ENCODE measurements around the gene SPCS2. TPM values are rescaled to one million over a fixed set of nuclear protein-coding genes. Genes with fewer than 3 reads are reported as not detected.

Gene SPCS2
- polyA plus RNA-seq, 1 of the 3 experiments (the other 2 are of a cell fraction), result 49.1 TPM

- Histone ChIP-seq H3K9ac (no peak overlapping the region), H3F3A (replicated peaks; ENCODE audit: insufficient read depth) (peaks cover 3% of the 10 kb centered on the region), H2AFZ (ENCODE audit: low read depth) (no peak overlapping the region), H3K4me2 (no peak overlapping the region), H4K20me1 (ENCODE audit: insufficient read depth) (peaks cover 44% of the 10 kb centered on the region), H3K79me2 (ENCODE audit: insufficient read depth) (peaks cover 97% of the 10 kb centered on the region), H3K27ac (ENCODE audit: low read depth in 2 of 2, low read length in 1 of 2) (no peak overlapping the region), H3K27me3 (ENCODE audit: insufficient read depth) (no peaks in the 10 kb centered on the region), H3K4me3 (ENCODE audit: low read depth in 2 of 2, low read length in 1 of 2) (no peak overlapping the region), H3K4me1 (ENCODE audit: control insufficient read depth in 1 of 2, insufficient read depth in 2 of 2, low read depth in 1 of 2, low read length in 1 of 2) (peaks cover 0 to 6% of the 10 kb centered on the region in 2 experiments; a peak in 2 of 4 replicates), H3K9me3 (no peaks in the 10 kb centered on the region), H3K36me3 (replicated peaks in 1 of 2; ENCODE audit: control insufficient read depth in 1 of 2, insufficient read depth in 2 of 2, low read length in 1 of 2) (peaks cover 18 to 38% of the 10 kb centered on the region in 2 experiments), H3K9me2 (no peaks in the 10 kb centered on the region)
- DNase-seq, result no peak
- ChIA-PET POLR2A (no interaction called here), CTCF (interaction anchor here (1.0 to 2.1 kb wide), 5 partner anchors 12 to 292 kb away, joined by 3 to 6 read pairs (median 4); no protein-coding TSS in a partner anchor)
- WGBS (ENCODE audit: low lambda C conversion rate), result 96% methylated on average over 4 of the region's 4 CpGs
- TF ChIP-seq CHD2 (IDR thresholded peaks at IDR 0.05; ENCODE audit: low read length, partially characterized antibody) (no peak), GATA2 (CRISPR knock-in tag; IDR thresholded peaks at IDR 0.05) (no peak), MEF2A (IDR thresholded peaks at IDR 0.05; ENCODE audit: borderline replicate concordance, low read depth) (no peak), SMC3 (IDR thresholded peaks at IDR 0.05; ENCODE audit: low read depth, low read length) (no peak), ZBTB33 (IDR thresholded peaks at IDR 0.05; ENCODE audit: borderline replicate concordance, low read depth) (no peak), TAF1 (IDR thresholded peaks at IDR 0.05; ENCODE audit: borderline replicate concordance, low read depth, low read length) (no peak), FOSL2 (IDR thresholded peaks at IDR 0.05; ENCODE audit: borderline replicate concordance, low read depth) (no peak), USF2 (IDR thresholded peaks at IDR 0.05; ENCODE audit: borderline replicate concordance, low read depth, low read length) (no peak), CTCF (IDR thresholded peaks at IDR 0.05) (no peak), FOXM1 (IDR thresholded peaks at IDR 0.05; ENCODE audit: low read depth) (no peak), USF1 (IDR thresholded peaks at IDR 0.05; ENCODE audit: borderline replicate concordance, low read depth) (no peak), SIN3A (IDR thresholded peaks at IDR 0.05; ENCODE audit: borderline replicate concordance, low read depth, low read length) (no peak), IRF3 (IDR thresholded peaks at IDR 0.05; ENCODE audit: low read depth, low read length) (no peak), EZH2phosphoT487 (IDR thresholded peaks at IDR 0.05; ENCODE audit: borderline replicate concordance, low read depth) (no peak), RCOR1 (IDR thresholded peaks at IDR 0.05; ENCODE audit: low read length) (no peak), MXI1 (IDR thresholded peaks at IDR 0.05; ENCODE audit: low read depth, low read length) (no peak), PBX3 (IDR thresholded peaks at IDR 0.05) (no peak), NRF1 (IDR thresholded peaks at IDR 0.05; ENCODE audit: low read depth, low read length) (no peak), GABPA (IDR thresholded peaks at IDR 0.05; ENCODE audit: low read depth) (no peak)
These were observed 7.4 kb downstream of the SPCS2 start for GRCh38 chr11:74956397-74957015.
